ENCODE data around the gene LRTM2. TPM values are rescaled to one million over a fixed set of nuclear protein-coding genes. Genes with fewer than 3 reads are reported as not detected.

Gene LRTM2
- total RNA-seq, 2 donors from 2014 or later = not detected

DNA sequence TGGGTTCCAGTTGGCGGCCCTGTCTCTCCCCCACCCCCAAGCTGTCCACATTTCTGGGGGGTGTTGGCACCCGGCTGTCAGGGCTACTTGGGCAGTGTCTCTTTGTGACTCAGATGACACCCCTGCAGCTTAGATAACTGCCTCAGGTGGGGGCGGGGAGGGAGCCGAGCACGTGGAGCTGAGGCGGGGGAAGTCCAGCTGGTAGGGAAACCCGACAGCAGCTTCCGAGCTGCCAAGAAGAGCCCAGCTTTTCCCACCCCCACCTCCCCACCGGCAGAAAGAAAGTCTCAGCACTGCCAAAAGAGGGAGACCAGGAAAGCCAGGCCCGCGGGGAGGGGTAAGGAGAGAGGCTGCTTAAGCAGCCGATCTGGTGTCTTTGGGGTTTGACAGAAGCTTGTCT, 1.4 kb downstream of the LRTM2 start:
- TF ChIP-seq, protein P1, sequence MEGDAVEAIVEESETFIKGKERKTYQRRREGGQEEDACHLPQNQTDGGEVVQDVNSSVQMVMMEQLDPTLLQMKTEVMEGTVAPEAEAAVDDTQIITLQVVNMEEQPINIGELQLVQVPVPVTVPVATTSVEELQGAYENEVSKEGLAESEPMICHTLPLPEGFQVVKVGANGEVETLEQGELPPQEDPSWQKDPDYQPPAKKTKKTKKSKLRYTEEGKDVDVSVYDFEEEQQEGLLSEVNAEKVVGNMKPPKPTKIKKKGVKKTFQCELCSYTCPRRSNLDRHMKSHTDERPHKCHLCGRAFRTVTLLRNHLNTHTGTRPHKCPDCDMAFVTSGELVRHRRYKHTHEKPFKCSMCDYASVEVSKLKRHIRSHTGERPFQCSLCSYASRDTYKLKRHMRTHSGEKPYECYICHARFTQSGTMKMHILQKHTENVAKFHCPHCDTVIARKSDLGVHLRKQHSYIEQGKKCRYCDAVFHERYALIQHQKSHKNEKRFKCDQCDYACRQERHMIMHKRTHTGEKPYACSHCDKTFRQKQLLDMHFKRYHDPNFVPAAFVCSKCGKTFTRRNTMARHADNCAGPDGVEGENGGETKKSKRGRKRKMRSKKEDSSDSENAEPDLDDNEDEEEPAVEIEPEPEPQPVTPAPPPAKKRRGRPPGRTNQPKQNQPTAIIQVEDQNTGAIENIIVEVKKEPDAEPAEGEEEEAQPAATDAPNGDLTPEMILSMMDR (IDR thresholded peaks at IDR 0.05) = no peak
- intact Hi-C loops (cut with DNase I) = loop anchor here (5.0 kb wide), 1 partner anchor 95 kb away; the partner anchor contains the start of gene CACNA2D4
- Histone ChIP-seq H3K4me1 (no peaks in the 10 kb centered on the region), H3K9ac (ENCODE audit: low read depth in 2 of 2, low read length in 2 of 2) (no peak overlapping the region), H3K36me3 (no peaks in the 10 kb centered on the region), H3K4me3 (no peak overlapping the region), H3K9me3 (no peaks in the 10 kb centered on the region), H3K27me3 (peaks cover 19% of the 10 kb centered on the region), H3K27ac (no peak overlapping the region)
- DNase-seq = no peak

DNA sequence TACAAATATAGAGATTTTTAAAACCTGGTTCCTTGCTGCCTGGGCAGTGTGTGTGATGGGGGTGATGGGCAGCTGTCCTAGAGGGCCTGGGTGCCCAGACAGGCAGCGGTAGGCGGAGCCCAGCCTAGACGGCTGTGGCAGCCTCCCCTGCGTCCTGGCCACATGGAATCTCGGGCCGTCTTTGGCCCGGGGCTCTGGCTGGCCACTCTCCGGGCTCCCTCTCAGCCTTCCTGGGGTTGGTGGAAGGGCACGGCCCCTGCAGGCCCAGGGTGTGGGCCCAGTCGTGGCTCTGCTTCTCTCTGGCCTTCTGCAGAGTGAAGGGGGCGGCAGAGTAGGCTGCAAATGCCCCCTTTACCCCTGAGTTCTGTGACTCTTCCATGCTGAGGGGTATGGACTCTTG, 2.3 kb downstream of the LRTM2 start:
- H3K27me3 ChIP-seq = peaks cover 19% of the 10 kb centered on the region
- no peak for DNase-seq
- H3K9ac ChIP-seq (ENCODE audit: low read depth in 2 of 2, low read length in 2 of 2) = no peak overlapping the region
- no peak overlapping the region for H3K27ac ChIP-seq
- intact Hi-C loops (cut with DNase I) = loop anchor here (5.0 kb wide), 1 partner anchor 95 kb away; the partner anchor contains the start of gene CACNA2D4
- H3K4me3 ChIP-seq = no peak overlapping the region
- no peaks in the 10 kb centered on the region for H3K9me3 ChIP-seq
- TF ChIP-seq, protein P1 (IDR thresholded peaks at IDR 0.05) = no peak
- H3K36me3 ChIP-seq = no peaks in the 10 kb centered on the region
- H3K4me1 ChIP-seq = no peaks in the 10 kb centered on the region

DNA sequence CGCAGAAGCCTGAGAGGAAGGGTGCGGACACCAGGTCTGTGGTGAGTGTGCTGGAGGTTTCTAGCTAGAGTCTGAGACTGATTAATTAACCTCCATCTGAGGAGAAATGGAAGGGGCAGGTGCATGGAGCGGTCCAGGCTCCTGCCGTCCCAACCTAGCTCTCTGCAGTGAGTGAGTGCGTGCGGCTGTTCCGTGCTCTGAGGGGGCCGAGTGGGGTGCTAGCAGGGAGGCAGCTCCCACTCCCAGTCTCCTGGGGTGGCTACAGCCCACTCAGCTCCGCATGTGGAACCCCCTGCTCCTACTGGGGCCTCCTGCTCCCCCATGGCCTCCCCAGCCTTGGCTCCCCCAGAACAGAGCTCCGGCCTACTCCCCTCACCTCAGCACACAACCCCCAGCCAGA, 2.9 kb downstream of the LRTM2 start:
- Histone ChIP-seq H3K9ac (ENCODE audit: low read depth in 2 of 2, low read length in 2 of 2) (no peak overlapping the region), H3K27me3 (peaks cover 19% of the 10 kb centered on the region)

DNA sequence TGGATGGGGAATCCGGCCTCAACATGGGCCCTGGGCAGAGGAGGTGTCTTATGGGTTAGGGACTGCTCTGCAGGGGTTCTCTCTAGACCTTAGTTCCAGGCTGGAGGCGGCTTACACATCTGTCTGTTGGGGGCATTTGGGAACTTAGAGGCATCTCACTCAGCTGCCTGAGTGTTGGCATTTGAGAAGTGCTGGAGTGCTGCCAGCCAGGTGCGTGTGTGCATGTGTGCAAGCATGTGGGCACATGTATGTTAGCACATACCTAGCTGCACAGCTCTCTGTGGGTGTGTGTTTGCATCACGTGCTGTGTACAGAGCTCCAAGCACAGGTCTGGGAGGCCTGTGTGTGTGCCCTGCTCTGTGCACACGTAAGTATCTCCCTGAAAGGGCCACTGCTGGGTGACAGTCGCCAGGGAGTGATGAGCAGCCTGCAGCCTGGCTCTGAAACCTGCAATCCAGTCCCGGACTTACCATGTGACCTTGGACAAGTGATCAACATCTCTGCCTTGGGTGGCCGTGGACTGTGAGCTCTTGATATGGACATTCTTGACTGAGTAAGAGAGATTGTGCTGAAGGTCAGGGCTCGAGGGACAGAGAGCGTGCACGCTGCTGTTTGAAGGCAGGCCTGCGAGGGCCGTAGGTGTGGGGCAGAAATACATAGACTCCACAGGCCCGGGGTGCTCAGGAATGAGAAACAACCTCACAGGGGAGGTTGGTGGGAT, 5.2 kb downstream of the LRTM2 start:
- Histone ChIP-seq H3K27me3 (peaks cover 9% of the 10 kb centered on the region), H3K36me3 (no peaks in the 10 kb centered on the region), H3K27ac (no peak overlapping the region), H3K9ac (ENCODE audit: low read depth in 2 of 2, low read length in 2 of 2) (no peak overlapping the region), H3K9me3 (no peaks in the 10 kb centered on the region), H3K4me3 (no peak overlapping the region), H3K4me1 (no peaks in the 10 kb centered on the region)
- no peak for DNase-seq
- TF ChIP-seq, protein P1 (IDR thresholded peaks at IDR 0.05) = no peak
- intact Hi-C loops (cut with DNase I) = no loop called here

More for the DNA sequence above, 2.9 kb downstream of the LRTM2 start:
- no peaks in the 10 kb centered on the region for H3K9me3 ChIP-seq
- TF ChIP-seq, protein P1 (IDR thresholded peaks at IDR 0.05) = no peak
- H3K4me1 ChIP-seq = no peaks in the 10 kb centered on the region
- no peak overlapping the region for H3K4me3 ChIP-seq
- no peak overlapping the region for H3K27ac ChIP-seq
- DNase-seq = no peak
- intact Hi-C loops (cut with DNase I) = loop anchor here (5.0 kb wide), 1 partner anchor 94 kb away; the partner anchor contains the start of gene CACNA2D4
- no peaks in the 10 kb centered on the region for H3K36me3 ChIP-seq

DNA sequence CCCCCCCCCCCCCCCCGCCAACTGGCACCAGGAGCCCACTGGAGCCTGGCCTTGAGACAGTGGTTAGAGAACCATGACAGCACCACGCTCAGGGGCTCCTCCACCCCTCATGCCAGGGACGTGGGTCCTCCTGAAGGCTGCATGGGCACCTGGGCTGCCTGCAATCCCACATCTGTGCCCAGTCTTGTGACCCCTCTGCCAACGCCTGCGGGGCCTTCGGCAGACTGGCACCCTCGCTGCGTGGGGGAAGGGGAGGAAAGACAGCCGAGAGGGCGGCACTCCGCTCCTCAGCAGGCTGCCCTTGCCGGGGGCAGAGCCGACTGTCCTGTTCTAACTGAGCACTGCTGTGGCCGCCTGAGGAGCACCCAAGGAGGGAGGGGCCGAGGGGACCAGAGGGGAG, 6.0 kb downstream of the LRTM2 start:
- TF ChIP-seq, protein P1 (IDR thresholded peaks at IDR 0.05) = no peak
- no peak for DNase-seq
- Histone ChIP-seq H3K9ac (ENCODE audit: low read depth in 2 of 2, low read length in 2 of 2) (no peak overlapping the region), H3K4me1 (no peaks in the 10 kb centered on the region), H3K9me3 (no peaks in the 10 kb centered on the region), H3K36me3 (no peaks in the 10 kb centered on the region), H3K4me3 (no peak overlapping the region), H3K27me3 (peaks cover 9% of the 10 kb centered on the region), H3K27ac (no peak overlapping the region)
- intact Hi-C loops (cut with DNase I) = no loop called here

All from colonic mucosa (tissue), 4 donors.